GM10266 (cell line): ENCODE measurements around the gene TLE2.

Source experiments
- DNase-seq: peaks from one replicate; pipeline ENCODE4 v3.0.0; 2012; ENCODE audit errors: extremely low spot score
- CTCF ChIP-seq: IDR thresholded peaks from 2 replicates; pipeline ENCODE4 v1.5.1; 2012; ENCODE audit warnings: mild to moderate bottlenecking, low read depth; ENCODE audit not compliant: control insufficient read depth, insufficient read depth; ENCODE audit errors: missing control alignments

TLE2 gene

GRCh38 chr19:3007975-3008374 lies 21.1 kb downstream of the TLE2 start:
- no peak for DNase-seq

GRCh38 chr19:3006075-3006767 lies 22.9 kb downstream of the TLE2 start:
- no peak for DNase-seq
- no peak for TF ChIP-seq CTCF

More at GRCh38 chr19:3007975-3008374, 21.1 kb downstream of the TLE2 start:
- no peak for TF ChIP-seq CTCF

- no peak for DNase-seq
Measured at GRCh38 chr19:3005345-3005744, 23.7 kb downstream of the TLE2 start.

GRCh38 chr19:3004522-3004921 lies 24.6 kb downstream of the TLE2 start:
- no peak for TF ChIP-seq CTCF
- no peak for DNase-seq

More at GRCh38 chr19:3005345-3005744, 23.7 kb downstream of the TLE2 start:
- TF ChIP-seq CTCF: no peak

- no peak for TF ChIP-seq CTCF
- DNase-seq: no peak
Measured at GRCh38 chr19:3003046-3003445, 26.0 kb downstream of the TLE2 start.

GRCh38 chr19:3001235-3001800 lies 27.8 kb downstream of the TLE2 start:
- TF ChIP-seq CTCF: no peak
- no peak for DNase-seq

- no peak for TF ChIP-seq CTCF
- DNase-seq: no peak
Measured at GRCh38 chr19:2998642-2999041, 30.4 kb downstream of the TLE2 start.
